ENCODE results near the gene ADPRS.

The ADPRS gene

GRCh38 chr1:36084497-36085115 lies 4.1 kb upstream of the ADPRS start:
- no peaks in the 10 kb centered on the region for H3K9me3 ChIP-seq
- TF ChIP-seq CTCF (IDR thresholded peaks at IDR 0.05), result no peak
- peaks cover 27 to 30% of the 10 kb centered on the region in 2 experiments for H3K4me1 ChIP-seq (ENCODE audit: control insufficient read depth in 1 of 2, insufficient read depth in 1 of 2, low read depth in 1 of 2, low read length in 1 of 2)
- no peak overlapping the region for H3K27ac ChIP-seq
- H3K36me3 ChIP-seq, result no peaks in the 10 kb centered on the region
- peak overlapping the region; percentile 52 to 66 for H3K4me3 ChIP-seq (ENCODE audit: low read depth in 1 of 2, low read length in 1 of 2)
- peaks cover 22% of the 10 kb centered on the region for H3K27me3 ChIP-seq

DNA sequence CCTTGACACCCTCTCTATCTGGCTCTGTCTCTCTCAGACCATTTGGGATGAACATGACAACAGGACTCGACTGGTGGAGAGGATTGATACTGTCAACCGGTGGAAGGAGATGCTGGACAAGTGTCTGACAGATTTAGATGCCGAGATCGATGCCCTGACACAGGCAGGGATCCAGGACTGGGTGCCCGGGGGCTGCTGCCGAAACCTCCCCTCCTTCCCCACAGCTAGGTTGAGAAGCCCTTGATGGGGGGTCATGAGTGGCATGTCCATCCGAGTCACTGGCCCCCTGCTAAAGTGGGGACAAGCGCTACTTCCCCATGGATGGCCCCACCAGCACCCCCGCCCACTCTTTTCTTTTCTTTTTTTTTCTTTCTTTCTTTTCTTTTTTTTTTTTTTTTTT lies 3.6 kb upstream of the ADPRS start:
- Histone ChIP-seq H3K27me3 (peaks cover 22% of the 10 kb centered on the region), H3K4me1 (ENCODE audit: control insufficient read depth in 1 of 2, insufficient read depth in 1 of 2, low read depth in 1 of 2, low read length in 1 of 2) (peaks cover 32 to 35% of the 10 kb centered on the region in 2 experiments), H3K27ac (no peak overlapping the region), H3K9me3 (no peaks in the 10 kb centered on the region), H3K4me3 (ENCODE audit: low read depth in 1 of 2, low read length in 1 of 2) (no peak overlapping the region), H3K36me3 (no peaks in the 10 kb centered on the region)
- TF ChIP-seq CTCF (IDR thresholded peaks at IDR 0.05), result no peak

DNA sequence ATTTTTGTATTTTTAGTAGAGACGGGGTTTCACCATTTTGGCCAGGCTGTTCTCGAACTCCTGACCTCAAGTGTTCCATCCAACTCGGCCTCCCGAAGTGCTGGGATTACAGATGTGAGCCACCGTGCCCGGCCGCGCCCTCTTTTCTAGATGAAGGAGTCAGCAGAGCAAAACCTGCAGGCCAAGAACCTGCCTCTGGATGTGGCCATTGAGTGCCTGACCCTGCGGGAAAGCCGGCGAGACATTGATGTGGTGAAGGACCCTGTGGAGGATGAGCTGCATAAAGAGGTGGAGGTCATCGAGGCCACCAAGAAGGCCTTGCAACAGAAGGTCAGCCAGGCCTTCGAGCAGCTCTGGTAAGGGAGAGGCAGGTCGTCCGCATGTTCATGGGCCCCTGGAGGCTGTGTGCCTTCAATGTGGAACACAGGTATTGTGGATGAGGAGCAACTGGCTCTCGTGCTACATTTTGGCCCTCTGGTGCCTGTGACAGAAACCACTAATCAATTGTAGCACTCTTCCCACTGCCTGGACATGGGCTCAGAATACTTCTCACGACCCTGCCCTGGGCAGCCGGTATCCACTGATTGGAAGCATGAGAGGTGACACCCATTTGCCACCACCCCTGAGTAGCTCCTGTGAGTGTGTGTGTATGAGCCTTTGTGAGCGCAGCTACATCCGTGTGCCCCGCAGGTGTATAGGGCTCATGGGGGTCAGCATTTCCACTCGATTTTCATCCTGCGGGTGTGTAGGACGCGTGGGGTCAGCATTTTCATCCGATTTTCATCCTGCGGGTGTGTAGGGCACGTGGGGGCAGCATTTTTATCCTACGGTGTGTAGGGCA lies 2.8 kb upstream of the ADPRS start:
- Histone ChIP-seq H3K4me1 (ENCODE audit: control insufficient read depth in 1 of 2, insufficient read depth in 1 of 2, low read depth in 1 of 2, low read length in 1 of 2) (peaks cover 36 to 37% of the 10 kb centered on the region in 2 experiments), H3K27me3 (peaks cover 22% of the 10 kb centered on the region), H3K36me3 (peaks cover 2% of the 10 kb centered on the region), H3K9me3 (no peaks in the 10 kb centered on the region), H3K4me3 (ENCODE audit: low read depth in 1 of 2, low read length in 1 of 2) (no peak overlapping the region), H3K27ac (no peak overlapping the region)
- no peak for TF ChIP-seq CTCF (IDR thresholded peaks at IDR 0.05)

GRCh38 chr1:36086529-36087232 lies 2.0 kb upstream of the ADPRS start:
- Histone ChIP-seq H3K27ac (no peak overlapping the region), H3K4me1 (ENCODE audit: control insufficient read depth in 1 of 2, insufficient read depth in 1 of 2, low read depth in 1 of 2, low read length in 1 of 2) (peaks cover 36 to 37% of the 10 kb centered on the region in 2 experiments), H3K27me3 (peaks cover 22% of the 10 kb centered on the region), H3K4me3 (ENCODE audit: low read depth in 1 of 2, low read length in 1 of 2) (no peak overlapping the region), H3K36me3 (peaks cover 10% of the 10 kb centered on the region), H3K9me3 (no peaks in the 10 kb centered on the region)
- TF ChIP-seq CTCF (IDR thresholded peaks at IDR 0.05), result no peak

DNA sequence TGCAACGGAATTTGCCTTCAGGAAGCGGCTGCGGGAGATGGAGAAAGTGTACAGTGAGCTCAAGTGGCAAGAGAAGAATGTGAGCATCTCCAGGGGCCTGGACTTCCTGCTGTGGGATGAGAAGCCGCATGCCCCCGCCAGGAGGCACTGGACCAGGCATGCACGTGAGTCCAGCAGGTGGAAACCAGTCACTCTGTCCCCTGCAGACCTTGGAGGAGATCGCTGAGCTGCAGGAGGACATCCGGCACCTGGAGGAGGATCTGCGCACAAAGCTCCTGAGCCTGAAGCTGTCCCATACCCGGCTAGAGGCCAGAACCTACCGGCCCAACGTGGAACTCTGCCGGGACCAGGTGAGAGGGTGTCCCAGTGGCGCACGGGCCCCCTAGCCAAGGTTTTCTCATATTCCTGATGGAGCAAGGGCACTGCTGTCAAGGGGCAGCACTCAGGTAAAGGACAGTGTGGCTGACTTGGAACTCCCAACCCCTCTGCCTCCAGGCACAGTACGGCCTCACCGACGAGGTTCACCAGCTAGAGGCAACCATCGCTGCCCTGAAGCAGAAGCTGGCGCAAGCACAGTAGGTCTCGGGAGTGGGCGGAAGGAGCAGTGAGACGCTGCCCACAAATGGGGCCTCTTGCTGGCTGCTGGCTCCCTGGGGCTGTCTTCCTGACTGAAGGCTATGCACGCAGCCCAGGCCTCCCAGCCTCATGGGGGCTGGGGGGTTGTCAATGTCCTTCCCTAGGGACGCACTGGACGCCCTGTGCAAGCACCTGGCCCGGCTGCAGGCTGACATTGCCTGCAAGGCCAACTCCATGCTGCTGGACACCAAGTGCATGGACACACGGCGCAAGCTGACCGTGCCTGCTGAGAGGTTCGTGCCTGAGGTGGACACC lies 1.2 kb upstream of the ADPRS start:
- no peak for TF ChIP-seq CTCF (IDR thresholded peaks at IDR 0.05)
- H3K9me3 ChIP-seq, result no peaks in the 10 kb centered on the region
- H3K27ac ChIP-seq, result peak overlapping the region; percentile 89
- peaks cover 36 to 37% of the 10 kb centered on the region in 2 experiments for H3K4me1 ChIP-seq (ENCODE audit: control insufficient read depth in 1 of 2, insufficient read depth in 1 of 2, low read depth in 1 of 2, low read length in 1 of 2)
- peak overlapping the region in 1 of 2 experiments; percentile 96 for H3K4me3 ChIP-seq (ENCODE audit: low read depth in 1 of 2, low read length in 1 of 2)
- H3K27me3 ChIP-seq, result peaks cover 22% of the 10 kb centered on the region
- H3K36me3 ChIP-seq, result peaks cover 18% of the 10 kb centered on the region
